Vagina (tissue), 2 donors: Measurements from ENCODE around the gene HOXA9.

Source experiments
- POLR2A ChIP-seq, 2 donors: fragments of 450-650 bp; IDR thresholded peaks; one replicate each; pipeline ENCODE4 v1.6.1; 2017; ENCODE audit warnings: antibody characterized with exemption in 2 of 2, mild to moderate bottlenecking in 2 of 2, moderate library complexity in 2 of 2
- POLR2AphosphoS5 ChIP-seq, 2 donors: sonication (generic); formaldehyde crosslinking; IDR thresholded peaks; one replicate each; pipeline ENCODE4 v1.9.0; 2017; ENCODE audit warnings: antibody characterized with exemption in 2 of 2, mild to moderate bottlenecking in 2 of 2, low read depth in 1 of 2; ENCODE audit not compliant: insufficient read depth in 1 of 2

- TF ChIP-seq POLR2A (IDR thresholded peaks at IDR 0.05) = no peak
- no peak for TF ChIP-seq POLR2AphosphoS5 (IDR thresholded peaks at IDR 0.05; ENCODE audit: insufficient read depth in 1 of 2, low read depth in 1 of 2)
Observed at GRCh38 chr7:27119412-27119911, 45.9 kb downstream of the HOXA9 start.
